ENCODE data around the gene IL11. TPM values are rescaled to one million over a fixed set of nuclear protein-coding genes. Genes with fewer than 3 reads are reported as not detected.

Gene IL11
- total RNA-seq, 6 donors from 2014 or later: 0.20 to 0.34 TPM; not detected in 4

Other genes with a start within 250 kb of the IL11 start
- gene TNNT1, start 221.3 kb downstream of the IL11 start, total RNA-seq: 10 to 100 TPM in 1 of 6 donors, 1 to 10 TPM in 4, not detected in 1; 1.3 to 31.2 (median 2.4) TPM
- 10 to 100 TPM in 2 of 6 donors, 1 to 10 TPM in 4; 1.0 to 14.6 (median 5.9) TPM for gene TNNI3, start 212.7 kb downstream of the IL11 start, total RNA-seq
- 10 to 100 TPM in 4 of 6 donors, 1 to 10 TPM in 2; 4.2 to 27.4 (median 18.3) TPM for gene DNAAF3, start 203.8 kb downstream of the IL11 start, total RNA-seq
- gene SYT5, start 190.2 kb downstream of the IL11 start, total RNA-seq: under 1 TPM in 2 of 6 donors, not detected in 4; 0.11 to 0.91 TPM
- 1 to 10 TPM in 1 of 6 donors, under 1 TPM in 4, not detected in 1; 0.30 to 3.1 (median 0.67) TPM for gene PTPRH, start 161.0 kb downstream of the IL11 start, total RNA-seq
- 10 to 100 TPM in 1 of 6 donors, 1 to 10 TPM in 5; 2.0 to 10.5 (median 4.8) TPM for gene TMEM86B, start 141.7 kb downstream of the IL11 start, total RNA-seq
- gene PPP6R1, start 111.4 kb downstream of the IL11 start, total RNA-seq: 100 to 1,000 TPM in 1 of 6 donors, 10 to 100 TPM in 5; 49.0 to 104 (median 76.7) TPM
- 10 to 100 TPM; 21.0 to 34.6 (median 30.1) TPM for gene HSPBP1, start 90.4 kb downstream of the IL11 start, total RNA-seq
- gene BRSK1, start 86.5 kb downstream of the IL11 start, total RNA-seq: 1 to 10 TPM in 5 of 6 donors, not detected in 1; 1.0 to 2.7 (median 1.1) TPM
- 10 to 100 TPM in 5 of 6 donors, 1 to 10 TPM in 1; 8.2 to 67.7 (median 29.7) TPM for gene TMEM150B, start 45.1 kb downstream of the IL11 start, total RNA-seq
- 100 to 1,000 TPM in 1 of 6 donors, 10 to 100 TPM in 4, 1 to 10 TPM in 1; 9.1 to 111 (median 15.6) TPM for gene KMT5C, start 30.6 kb downstream of the IL11 start, total RNA-seq
- gene COX6B2, start 15.7 kb downstream of the IL11 start, total RNA-seq: under 1 TPM in 1 of 6 donors, not detected in 5; 0.20 TPM
- gene GARIN5B, start 7.2 kb downstream of the IL11 start, total RNA-seq: not detected
- 10 to 100 TPM in 4 of 6 donors, 1 to 10 TPM in 1, under 1 TPM in 1; 0.92 to 48.6 (median 20.9) TPM for gene TMEM190, start 6.4 kb upstream of the IL11 start, total RNA-seq
- 10 to 100 TPM; 22.0 to 54.6 (median 36.0) TPM for gene TMEM238, start 13.8 kb upstream of the IL11 start, total RNA-seq
- 1,000 to 10,000 TPM in 2 of 6 donors, 100 to 1,000 TPM in 4; 308 to 1,892 (median 534) TPM for gene RPL28, start 15.5 kb upstream of the IL11 start, total RNA-seq
- 10 to 100 TPM in 5 of 6 donors, 1 to 10 TPM in 1; 6.5 to 31.6 (median 19.0) TPM for gene UBE2S, start 37.3 kb upstream of the IL11 start, total RNA-seq
- gene SHISA7, start 72.8 kb upstream of the IL11 start, total RNA-seq: not detected
- gene ISOC2, start 91.2 kb upstream of the IL11 start, total RNA-seq: 10 to 100 TPM in 5 of 6 donors, 1 to 10 TPM in 1; 4.2 to 44.8 (median 36.7) TPM
- not detected for gene C19orf85, start 94.3 kb upstream of the IL11 start, total RNA-seq
- 10 to 100 TPM in 5 of 6 donors, 1 to 10 TPM in 1; 9.9 to 32.1 (median 12.4) TPM for gene ZNF628, start 106.2 kb upstream of the IL11 start, total RNA-seq
- 10 to 100 TPM; 13.1 to 19.2 (median 16.3) TPM for gene NAT14, start 114.7 kb upstream of the IL11 start, total RNA-seq
- gene SSC5D, start 118.0 kb upstream of the IL11 start, total RNA-seq: 10 to 100 TPM in 1 of 6 donors, 1 to 10 TPM in 4, under 1 TPM in 1; 0.39 to 10.1 (median 6.7) TPM
- gene SBK2, start 166.7 kb upstream of the IL11 start, total RNA-seq: not detected
- 1 to 10 TPM in 1 of 6 donors, under 1 TPM in 2, not detected in 3; 0.30 to 1.6 (median 0.94) TPM for gene SBK3, start 175.1 kb upstream of the IL11 start, total RNA-seq
- gene ZNF579, start 210.4 kb upstream of the IL11 start, total RNA-seq: 10 to 100 TPM in 2 of 6 donors, 1 to 10 TPM in 4; 3.5 to 19.2 (median 8.4) TPM
- gene FIZ1, start 229.1 kb upstream of the IL11 start, total RNA-seq: 10 to 100 TPM; 11.1 to 21.6 (median 16.3) TPM
- 10 to 100 TPM; 19.9 to 58.7 (median 34.9) TPM for gene ZNF524, start 229.8 kb upstream of the IL11 start, total RNA-seq
- gene ZNF865, start 235.2 kb upstream of the IL11 start, total RNA-seq: 10 to 100 TPM in 4 of 6 donors, 1 to 10 TPM in 2; 7.7 to 39.8 (median 20.6) TPM